ENCODE measurements around the gene PNMA6E.
A peak's percentile ranks its signal among the peaks of the same experiment; 100 is the strongest.

The PNMA6E gene

DNA sequence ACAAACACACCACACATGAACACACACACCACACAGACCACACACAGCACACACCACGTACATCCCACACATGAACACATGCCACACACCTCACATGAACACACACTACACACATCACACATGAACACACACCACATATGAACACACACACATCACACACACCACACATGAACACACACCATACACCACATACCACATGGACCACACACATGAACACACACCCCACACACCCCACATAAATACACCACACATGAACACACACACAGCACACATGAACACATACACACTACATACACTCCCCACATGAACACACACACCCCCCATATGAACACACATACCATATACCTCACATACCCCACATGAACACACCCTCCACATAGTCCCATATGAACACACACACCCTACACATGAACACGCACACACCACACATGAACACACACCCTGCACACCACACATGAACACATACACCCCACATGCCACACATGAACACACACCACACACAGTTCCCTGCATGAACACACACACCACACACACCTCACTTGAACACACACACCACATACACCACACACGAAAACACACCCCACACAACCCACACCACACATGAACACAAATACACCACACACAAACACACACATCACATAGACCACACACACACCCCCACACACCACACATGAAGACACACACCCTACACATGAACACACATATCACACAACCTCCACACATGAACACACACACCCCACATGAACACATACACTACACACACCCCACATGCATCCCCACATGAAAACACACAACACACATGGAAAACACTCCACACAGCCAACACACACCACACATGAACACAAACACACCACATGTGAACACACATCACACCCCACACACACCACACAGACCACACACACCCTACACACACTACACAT is 18.3 kb downstream of the PNMA6E start:
- DNase-seq = no peak

DNA sequence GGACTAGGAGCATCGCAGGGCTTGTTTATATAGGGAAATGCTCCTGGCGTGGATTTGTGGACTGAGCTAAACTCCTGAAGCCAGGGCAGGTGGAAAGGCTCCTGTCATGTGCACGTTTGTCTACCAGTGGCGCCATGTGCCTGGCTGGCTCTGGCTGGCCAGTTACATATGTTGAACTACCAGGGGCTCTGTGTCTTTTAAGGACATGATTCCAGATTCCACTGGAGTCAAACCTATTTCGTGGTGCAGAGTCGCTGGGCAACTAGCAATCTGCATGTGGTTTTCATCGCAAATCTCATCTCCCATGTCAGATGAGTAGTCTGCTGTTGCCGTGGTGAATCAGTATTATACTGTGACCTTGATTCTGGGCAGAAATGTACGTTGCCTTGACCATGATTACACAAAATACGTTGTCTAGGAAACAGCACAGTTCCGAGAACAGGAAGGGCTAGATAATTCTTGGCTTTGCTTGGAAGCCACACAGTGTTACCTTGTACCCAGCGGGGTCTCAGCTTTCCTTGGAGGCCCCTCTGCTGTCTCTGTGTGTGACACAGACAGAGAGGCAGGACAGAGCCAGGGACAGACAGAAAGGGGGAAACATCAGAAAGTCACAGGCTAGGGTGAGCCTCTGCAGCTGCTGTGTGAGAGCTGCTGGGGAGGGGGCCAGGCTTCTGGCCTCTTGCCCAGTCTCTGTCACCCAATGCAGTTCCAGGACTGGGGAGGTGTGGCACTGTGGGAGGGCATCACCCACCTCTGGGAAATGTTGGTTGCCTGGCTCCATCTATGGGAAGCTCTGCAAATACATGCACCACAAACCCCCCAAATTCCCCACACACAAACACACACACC is 19.2 kb downstream of the PNMA6E start:
- peak; percentile 18 for DNase-seq

DNA sequence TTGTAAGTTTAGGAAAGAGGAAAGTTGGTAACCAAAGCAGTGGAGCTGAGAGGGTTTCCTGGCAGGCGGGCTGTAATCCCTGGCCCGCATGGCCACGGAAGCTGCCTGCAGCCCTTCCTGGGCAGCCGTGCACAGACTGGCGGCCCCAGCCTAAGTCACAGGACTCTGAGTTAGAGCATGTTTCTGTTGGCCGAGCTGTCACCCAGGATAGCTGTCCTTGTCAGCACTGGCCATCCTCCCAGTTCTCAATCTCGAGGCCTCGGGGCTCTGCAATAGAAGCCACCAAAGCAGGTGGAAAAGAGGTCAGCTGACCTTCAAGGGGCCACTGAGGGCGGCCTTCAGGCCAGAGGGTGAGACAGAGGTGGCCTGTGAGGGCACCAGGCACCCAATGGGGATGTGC is 20.5 kb downstream of the PNMA6E start:
- DNase-seq = no peak

GRCh38 chrX:153379971-153380581 is 21.1 kb downstream of the PNMA6E start:
- no peak for DNase-seq

DNA sequence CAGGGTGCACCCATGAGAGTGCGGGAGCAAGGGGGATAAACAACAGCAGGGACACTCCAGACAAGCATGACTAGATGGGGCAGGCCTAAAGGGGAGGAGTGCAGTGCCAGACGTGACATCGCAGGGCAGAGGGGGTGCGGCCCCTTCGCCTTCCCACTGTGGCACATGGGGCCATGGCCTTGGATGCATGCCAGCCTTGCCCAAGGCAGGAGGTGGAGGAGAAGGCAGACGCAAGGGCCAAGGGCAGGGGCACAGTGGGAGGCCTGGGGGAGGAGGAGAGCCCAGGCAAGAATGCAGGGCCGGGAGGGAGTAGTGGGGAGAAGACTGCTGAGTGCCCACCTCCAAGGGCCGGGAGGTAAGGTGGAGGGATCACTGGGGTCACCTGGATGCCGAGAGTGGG is 21.6 kb downstream of the PNMA6E start:
- no peak for DNase-seq

GRCh38 chrX:153378607-153379006 is 22.5 kb downstream of the PNMA6E start:
- DNase-seq = no peak

DNA sequence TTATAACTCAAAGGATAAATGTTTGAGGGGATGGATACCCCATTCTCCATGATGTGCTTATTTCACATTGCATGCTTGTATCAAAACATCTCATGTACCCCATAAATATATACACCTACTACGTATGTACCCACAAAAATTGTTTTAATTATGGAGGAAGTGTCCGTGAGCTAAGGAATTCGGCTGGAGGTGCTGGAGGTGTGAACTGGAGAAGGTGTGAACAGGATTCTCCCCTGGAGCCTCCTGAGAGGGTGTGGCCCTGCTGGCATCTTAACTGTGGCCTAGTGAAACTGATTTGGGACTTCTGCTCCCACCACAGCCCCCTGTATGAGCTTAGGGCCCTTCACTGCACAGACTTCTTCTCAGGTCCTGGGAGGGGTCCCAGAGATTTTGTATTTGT is 23.4 kb downstream of the PNMA6E start:
- no peak for DNase-seq

DNA sequence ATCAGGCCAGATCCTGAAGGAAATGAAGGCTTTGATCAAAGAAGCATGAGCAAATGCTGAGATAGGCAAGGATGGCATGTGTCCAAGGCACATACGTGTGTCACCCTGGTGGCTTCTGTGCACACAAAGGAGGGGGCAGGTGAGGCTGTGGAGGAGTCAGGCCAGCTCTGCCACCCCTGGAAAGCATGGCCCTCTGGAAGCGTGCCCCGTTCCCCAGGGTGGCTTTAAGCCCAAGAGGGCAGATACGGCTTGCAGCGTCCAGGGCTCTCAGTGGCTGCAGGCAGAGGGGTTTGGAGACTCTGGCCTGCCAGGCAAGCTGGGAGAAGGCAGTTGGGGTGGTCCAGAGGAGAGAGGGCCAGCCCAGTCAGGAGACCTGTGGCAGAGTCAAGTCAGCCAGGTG is 25.6 kb downstream of the PNMA6E start:
- DNase-seq = no peak

GRCh38 chrX:153374426-153374825 is 26.7 kb downstream of the PNMA6E start:
- DNase-seq = no peak

DNA sequence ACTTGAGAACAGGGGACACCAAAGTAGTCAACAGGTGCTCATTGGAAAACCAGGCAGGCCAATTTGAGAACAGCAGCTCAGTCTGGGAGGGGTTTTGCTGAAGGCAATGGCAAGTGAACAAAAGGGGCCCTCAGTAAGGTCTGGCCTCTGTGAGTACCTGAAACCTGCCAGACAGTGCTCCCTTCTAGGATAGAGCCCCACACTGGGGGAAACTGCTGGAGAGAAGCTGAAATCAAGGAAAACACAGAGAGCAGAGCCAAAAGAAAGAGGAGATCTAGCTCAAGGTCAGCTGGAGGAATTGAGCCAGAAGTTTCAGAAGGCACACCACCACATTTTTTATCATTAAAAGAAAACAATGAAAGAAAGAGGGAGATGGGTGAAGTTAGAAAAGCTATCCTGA is 28.2 kb downstream of the PNMA6E start:
- no peak for DNase-seq

GRCh38 chrX:153371256-153371655 is 29.9 kb downstream of the PNMA6E start:
- DNase-seq = no peak

DNA sequence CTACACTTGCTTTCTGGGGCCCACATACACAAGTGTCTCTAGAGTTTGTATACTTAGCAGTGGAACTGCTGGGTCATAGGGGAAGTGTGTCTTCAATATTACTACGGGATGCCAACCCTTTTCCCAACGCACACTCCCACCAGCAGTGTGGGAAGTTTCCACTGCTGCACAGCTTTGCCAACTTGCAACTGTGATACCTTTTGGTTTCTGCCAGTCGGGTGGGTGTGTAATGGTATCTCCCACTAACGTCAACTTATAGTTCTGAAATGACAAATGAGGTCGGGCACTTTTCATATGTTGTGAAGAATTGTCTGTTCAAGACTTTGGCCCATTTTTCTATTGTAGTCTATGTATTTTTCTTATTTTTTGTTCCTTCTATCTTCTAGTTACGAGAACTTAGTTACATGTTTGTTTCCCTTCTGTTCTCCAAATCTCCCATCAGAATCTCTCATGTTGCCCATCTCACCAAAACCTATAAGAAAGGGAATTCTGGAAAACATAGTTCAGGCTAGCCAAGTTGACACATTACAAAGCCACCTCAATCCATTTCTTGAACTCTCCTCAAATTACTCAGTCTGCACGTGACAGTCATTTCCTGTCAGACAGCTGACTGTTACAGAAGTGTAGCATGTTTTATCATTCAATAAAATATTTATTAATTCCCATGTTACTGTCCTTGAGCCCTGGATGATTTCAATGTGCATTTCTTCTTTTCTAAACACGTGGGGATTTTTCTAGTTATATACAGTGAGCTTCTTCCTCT is 30.7 kb downstream of the PNMA6E start:
- no peak for DNase-seq

DNA sequence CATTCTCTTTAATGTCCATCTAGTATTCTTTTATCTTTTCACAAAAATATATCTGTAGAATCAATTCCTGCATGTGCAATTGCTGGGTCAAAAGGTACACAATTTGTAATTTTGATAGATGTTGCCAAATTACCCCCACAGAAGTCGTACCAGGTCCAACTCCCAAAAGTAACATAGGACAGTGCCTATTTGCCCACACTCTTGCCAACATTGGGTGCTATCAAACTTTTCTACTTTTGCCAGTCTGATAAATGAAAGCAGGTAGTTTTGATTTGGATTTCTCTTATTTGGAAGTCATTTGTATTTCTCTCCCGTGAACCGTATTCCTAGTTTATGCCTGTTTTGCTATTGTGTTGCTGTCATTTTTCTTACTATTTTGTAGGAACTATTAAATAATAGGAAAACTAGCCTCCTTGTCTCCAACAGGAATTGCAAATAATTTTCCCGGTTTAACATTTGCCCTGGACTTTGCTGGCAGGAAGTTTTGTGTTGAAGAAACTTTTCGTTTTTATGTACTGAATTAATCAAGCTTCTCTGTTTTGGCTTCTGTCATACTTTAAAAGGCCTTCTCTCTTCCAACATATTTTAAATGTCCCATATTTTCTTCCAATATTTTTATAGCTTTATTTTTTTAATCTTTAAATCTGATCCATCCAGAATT is 34.1 kb downstream of the PNMA6E start:
- no peak for DNase-seq

DNA sequence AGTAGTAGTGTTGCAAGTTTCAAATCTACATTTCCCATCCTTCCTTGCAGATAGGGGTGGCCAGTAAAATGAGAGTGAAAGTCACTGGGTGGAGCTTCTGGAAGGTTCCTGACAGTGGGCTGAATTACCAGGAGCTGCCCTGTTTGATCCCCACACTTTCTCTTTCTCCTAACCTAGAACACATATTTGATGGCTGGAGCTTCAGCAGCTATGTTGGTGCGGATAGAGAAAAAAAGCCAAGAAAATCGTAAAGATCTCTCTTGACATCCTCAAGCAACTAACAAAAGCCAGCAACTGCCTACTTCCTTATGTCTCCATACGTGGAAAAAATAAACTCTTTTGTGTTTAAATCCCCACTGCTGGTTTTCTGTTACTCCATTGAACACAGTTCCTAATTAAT is 35.0 kb downstream of the PNMA6E start:
- no peak for DNase-seq

DNA sequence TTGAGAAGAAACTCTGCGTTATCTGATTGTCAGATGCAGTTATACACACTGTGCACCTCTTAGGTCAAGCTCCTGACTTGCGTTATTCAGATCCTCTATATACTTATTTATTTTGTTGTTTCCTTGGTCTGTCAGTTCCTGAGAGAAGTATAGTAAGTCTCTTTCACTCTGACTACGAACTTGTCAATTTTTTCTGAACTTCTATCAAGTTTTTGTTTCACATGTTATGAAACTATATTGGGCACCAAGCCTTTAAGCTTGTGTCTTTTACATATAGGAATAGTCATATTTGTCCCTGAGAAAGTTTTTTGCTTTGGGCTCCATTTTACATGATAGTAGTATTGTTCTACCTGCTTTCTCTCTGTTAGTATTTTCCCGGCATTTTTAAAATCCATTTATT is 35.5 kb downstream of the PNMA6E start:
- DNase-seq = no peak

- no peak for DNase-seq
Measured at GRCh38 chrX:153361781-153362397, 39.3 kb downstream of the PNMA6E start.

DNA sequence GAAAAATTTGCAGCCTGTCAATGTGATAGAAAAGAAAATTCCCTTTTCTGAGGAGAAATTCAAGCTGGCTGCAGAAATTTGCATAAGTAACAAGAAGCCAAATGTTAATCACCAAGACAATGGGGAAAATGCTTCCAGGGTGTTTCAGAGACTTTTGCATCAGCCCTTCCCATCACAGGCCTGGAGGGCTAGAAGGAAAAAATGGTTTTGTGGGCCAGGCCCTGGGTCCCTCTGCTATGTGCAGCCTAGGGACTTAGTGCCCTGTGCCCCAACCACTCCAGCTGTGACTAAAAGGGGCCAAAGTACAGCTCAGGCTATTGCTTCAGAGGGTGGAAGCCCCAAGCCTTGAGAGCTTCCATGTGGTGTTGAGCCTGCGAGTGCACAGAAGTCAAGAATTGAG is 43.3 kb downstream of the PNMA6E start:
- no peak for DNase-seq

- no peak for DNase-seq
Measured at GRCh38 chrX:153353416-153353815, 47.7 kb downstream of the PNMA6E start.

- DNase-seq = no peak
Measured at GRCh38 chrX:153352858-153353257, 48.3 kb downstream of the PNMA6E start.

GRCh38 chrX:153351981-153352380 is 49.2 kb downstream of the PNMA6E start:
- DNase-seq = no peak

DNA sequence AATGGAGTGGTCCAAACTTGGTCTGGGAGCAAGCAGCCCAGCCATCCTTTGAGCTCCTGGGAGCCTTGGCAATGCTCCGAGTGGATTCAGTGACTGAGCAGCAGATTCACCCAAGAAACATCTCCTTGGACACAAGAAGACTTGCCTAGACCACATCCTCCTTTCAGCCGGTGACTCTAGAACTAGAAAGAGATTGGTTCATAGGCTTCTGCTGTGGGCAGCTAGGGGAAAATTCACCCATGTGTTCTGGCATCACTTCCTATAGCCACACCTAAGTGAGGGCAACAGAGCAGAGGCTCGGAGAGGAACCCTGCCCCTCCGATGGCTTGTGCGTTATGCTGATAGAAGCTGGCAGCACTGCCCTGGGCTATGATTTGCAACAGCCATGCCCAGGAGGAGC is 51.2 kb downstream of the PNMA6E start:
- DNase-seq = no peak

- no peak for DNase-seq
Measured at GRCh38 chrX:153348421-153348820, 52.7 kb downstream of the PNMA6E start.

All from stimulated activated CD4-positive, alpha-beta T cell treated with anti-CD3 and anti-CD28 coated beads, Interleukin-15, amount 100 ng/mL, for 24 hours (primary cell).